ENCODE measurements around the gene PPP2R2C. TPM values are rescaled to one million over a fixed set of nuclear protein-coding genes. Genes with fewer than 3 reads are reported as not detected.

Gene PPP2R2C
- total and polyA plus RNA-seq, 9 of the 15 experiments (the other 6 are each of a cell fraction or from before 2014, with no cell fraction given), result 0.04 to 0.06 TPM; not detected in 7

- Histone ChIP-seq H3K4me1 (replicated peaks in 1 of 2; ENCODE audit: control insufficient read depth in 2 of 2, insufficient read depth in 2 of 2, low read length in 2 of 2) (no peaks in the 10 kb centered on the region; a peak in 1 of 5 replicates), H3K27me3 (ENCODE audit: control insufficient read depth in 2 of 2, insufficient read depth in 2 of 2, low read length in 2 of 2) (peaks cover 14 to 78% of the 10 kb centered on the region in 2 experiments; a peak in 4 of 5 replicates), H3K27ac (ENCODE audit: extremely low read depth, low read depth, low read length) (no peak overlapping the region), H3K9me3 (replicated peaks; ENCODE audit: control insufficient read depth, insufficient read depth, low read depth, low read length) (no peaks in the 10 kb centered on the region; the same call in 1 of the 2 replicates), H3K4me2 (ENCODE audit: insufficient read depth, low read length) (no peak overlapping the region), H2AFZ (ENCODE audit: low read depth, low read length) (no peak overlapping the region), H3K4me3 (no peak overlapping the region), H3K36me3 (ENCODE audit: control insufficient read depth, insufficient read depth, low read length) (no peaks in the 10 kb centered on the region), H3K9ac (ENCODE audit: insufficient read depth in 1 of 2, low read depth in 2 of 2, low read length in 2 of 2) (no peak overlapping the region), H4K20me1 (replicated peaks; ENCODE audit: control insufficient read depth, insufficient read depth, low read length) (peaks cover 11% of the 10 kb centered on the region), H3K9me1 (ENCODE audit: control insufficient read depth, insufficient read depth, low read length) (peaks cover 5% of the 10 kb centered on the region), H3K79me2 (ENCODE audit: control insufficient read depth, insufficient read depth, low read length) (no peaks in the 10 kb centered on the region)
- ChIA-PET CTCF (ENCODE audit: low intra/inter-chr PET ratio) (no interaction called here), POLR2A (no interaction called here)
- no TSS peak for BruUV-seq (replicated peaks)
- in situ Hi-C loops (cut with MboI), result no loop called here
- DNase-seq (ENCODE audit: extremely low read depth in 1 of 4, low spot score in 3 of 4) (no peak), ATAC-seq (no peak), FAIRE-seq (no peak)
- WGBS (ENCODE audit: insufficient coverage, low coverage, missing lambda C conversion rate), result 0% methylated on average over 5 of the region's 5 CpGs
- intact Hi-C loops (cut with micrococcal nuclease), result no loop called here
- TF ChIP-seq ZNF311 (CRISPR knock-in tag; IDR thresholded peaks at IDR 0.05), result no peak
- TF ChIP-seq, protein P1, sequence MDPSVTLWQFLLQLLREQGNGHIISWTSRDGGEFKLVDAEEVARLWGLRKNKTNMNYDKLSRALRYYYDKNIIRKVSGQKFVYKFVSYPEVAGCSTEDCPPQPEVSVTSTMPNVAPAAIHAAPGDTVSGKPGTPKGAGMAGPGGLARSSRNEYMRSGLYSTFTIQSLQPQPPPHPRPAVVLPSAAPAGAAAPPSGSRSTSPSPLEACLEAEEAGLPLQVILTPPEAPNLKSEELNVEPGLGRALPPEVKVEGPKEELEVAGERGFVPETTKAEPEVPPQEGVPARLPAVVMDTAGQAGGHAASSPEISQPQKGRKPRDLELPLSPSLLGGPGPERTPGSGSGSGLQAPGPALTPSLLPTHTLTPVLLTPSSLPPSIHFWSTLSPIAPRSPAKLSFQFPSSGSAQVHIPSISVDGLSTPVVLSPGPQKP (CRISPR knock-in tag; IDR thresholded peaks at IDR 0.05), result no peak
- no peak for TF ChIP-seq ZFX (CRISPR knock-in tag; IDR thresholded peaks at IDR 0.05)
- TF ChIP-seq ZNF445 (CRISPR knock-in tag; IDR thresholded peaks at IDR 0.05; ENCODE audit: low read depth), result no peak
- no peak for TF ChIP-seq ETV6 (IDR thresholded peaks at IDR 0.05; ENCODE audit: borderline replicate concordance in 1 of 2, low read depth in 2 of 2, low read length in 1 of 2)
- TF ChIP-seq ETV6 (CRISPR knock-in tag; IDR thresholded peaks at IDR 0.05; ENCODE audit: borderline replicate concordance), result no peak
- no peak for TF ChIP-seq JUN (IDR thresholded peaks at IDR 0.05; ENCODE audit: borderline replicate concordance, low read depth, low read length)
- TF ChIP-seq JUN (CRISPR knock-in tag; IDR thresholded peaks at IDR 0.05; ENCODE audit: borderline replicate concordance), result no peak
- TF ChIP-seq, protein P2, sequence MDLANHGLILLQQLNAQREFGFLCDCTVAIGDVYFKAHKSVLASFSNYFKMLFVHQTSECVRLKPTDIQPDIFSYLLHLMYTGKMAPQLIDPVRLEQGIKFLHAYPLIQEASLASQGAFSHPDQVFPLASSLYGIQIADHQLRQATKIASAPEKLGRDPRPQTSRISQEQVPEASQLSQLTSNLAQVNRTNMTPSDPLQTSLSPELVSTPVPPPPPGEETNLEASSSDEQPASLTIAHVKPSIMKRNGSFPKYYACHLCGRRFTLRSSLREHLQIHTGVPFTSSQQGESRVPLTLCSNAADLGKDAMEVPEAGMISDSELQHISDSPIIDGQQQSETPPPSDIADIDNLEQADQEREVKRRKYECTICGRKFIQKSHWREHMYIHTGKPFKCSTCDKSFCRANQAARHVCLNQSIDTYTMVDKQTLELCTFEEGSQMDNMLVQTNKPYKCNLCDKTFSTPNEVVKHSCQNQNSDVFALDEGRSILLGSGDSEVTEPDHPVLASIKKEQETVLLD (IDR thresholded peaks at IDR 0.05), result no peak
- TF ChIP-seq, protein P3, sequence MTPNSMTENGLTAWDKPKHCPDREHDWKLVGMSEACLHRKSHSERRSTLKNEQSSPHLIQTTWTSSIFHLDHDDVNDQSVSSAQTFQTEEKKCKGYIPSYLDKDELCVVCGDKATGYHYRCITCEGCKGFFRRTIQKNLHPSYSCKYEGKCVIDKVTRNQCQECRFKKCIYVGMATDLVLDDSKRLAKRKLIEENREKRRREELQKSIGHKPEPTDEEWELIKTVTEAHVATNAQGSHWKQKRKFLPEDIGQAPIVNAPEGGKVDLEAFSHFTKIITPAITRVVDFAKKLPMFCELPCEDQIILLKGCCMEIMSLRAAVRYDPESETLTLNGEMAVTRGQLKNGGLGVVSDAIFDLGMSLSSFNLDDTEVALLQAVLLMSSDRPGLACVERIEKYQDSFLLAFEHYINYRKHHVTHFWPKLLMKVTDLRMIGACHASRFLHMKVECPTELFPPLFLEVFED (CRISPR knock-in tag; conservative IDR thresholded peaks at IDR 0.05), result no peak
- no peak for TF ChIP-seq ZNF57 (CRISPR knock-in tag; IDR thresholded peaks at IDR 0.05)
- no peak for TF ChIP-seq MCM2 (IDR thresholded peaks at IDR 0.05; ENCODE audit: low read depth)
- TF ChIP-seq PCBP2 (IDR thresholded peaks at IDR 0.05; ENCODE audit: low read depth, low read length, poor library complexity, severe bottlenecking), result no peak
- no peak for TF ChIP-seq KLF1 (tag; IDR thresholded peaks at IDR 0.05)
- TF ChIP-seq COPS2 (conservative IDR thresholded peaks at IDR 0.05), result no peak
- TF ChIP-seq, protein P4, sequence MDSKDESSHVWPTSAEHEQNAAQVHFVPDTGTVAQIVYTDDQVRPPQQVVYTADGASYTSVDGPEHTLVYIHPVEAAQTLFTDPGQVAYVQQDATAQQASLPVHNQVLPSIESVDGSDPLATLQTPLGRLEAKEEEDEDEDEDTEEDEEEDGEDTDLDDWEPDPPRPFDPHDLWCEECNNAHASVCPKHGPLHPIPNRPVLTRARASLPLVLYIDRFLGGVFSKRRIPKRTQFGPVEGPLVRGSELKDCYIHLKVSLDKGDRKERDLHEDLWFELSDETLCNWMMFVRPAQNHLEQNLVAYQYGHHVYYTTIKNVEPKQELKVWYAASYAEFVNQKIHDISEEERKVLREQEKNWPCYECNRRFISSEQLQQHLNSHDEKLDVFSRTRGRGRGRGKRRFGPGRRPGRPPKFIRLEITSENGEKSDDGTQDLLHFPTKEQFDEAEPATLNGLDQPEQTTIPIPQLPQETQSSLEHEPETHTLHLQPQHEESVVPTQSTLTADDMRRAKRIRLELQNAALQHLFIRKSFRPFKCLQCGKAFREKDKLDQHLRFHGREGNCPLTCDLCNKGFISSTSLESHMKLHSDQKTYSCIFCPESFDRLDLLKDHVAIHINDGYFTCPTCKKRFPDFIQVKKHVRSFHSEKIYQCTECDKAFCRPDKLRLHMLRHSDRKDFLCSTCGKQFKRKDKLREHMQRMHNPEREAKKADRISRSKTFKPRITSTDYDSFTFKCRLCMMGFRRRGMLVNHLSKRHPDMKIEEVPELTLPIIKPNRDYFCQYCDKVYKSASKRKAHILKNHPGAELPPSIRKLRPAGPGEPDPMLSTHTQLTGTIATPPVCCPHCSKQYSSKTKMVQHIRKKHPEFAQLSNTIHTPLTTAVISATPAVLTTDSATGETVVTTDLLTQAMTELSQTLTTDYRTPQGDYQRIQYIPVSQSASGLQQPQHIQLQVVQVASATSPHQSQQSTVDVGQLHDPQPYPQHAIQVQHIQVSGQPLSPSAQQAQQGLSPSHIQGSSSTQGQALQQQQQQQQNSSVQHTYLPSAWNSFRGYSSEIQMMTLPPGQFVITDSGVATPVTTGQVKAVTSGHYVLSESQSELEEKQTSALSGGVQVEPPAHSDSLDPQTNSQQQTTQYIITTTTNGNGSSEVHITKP (IDR thresholded peaks at IDR 0.05; ENCODE audit: partially characterized antibody), result no peak
- no peak for TF ChIP-seq ARID1B (IDR thresholded peaks at IDR 0.05)
These were observed 101.1 kb downstream of the PPP2R2C start for GRCh38 chr4:6371271-6371670.
